22Rv1 (cell line): Measurements from ENCODE around the gene EXOG.

Experiments
- H3K27ac ChIP-seq: fragments of 450-650 bp; 2 replicates; pipeline ENCODE4 v1.5.1; 2017
- ZFX ChIP-seq: fragments of 450-650 bp; IDR thresholded peaks from 2 replicates; pipeline ENCODE4 v1.6.1; 2017; ENCODE audit warnings: antibody characterized with exemption, borderline replicate concordance
- TF ChIP-seq, protein P1 (sequence below): fragments of 450-650 bp; IDR thresholded peaks from 2 replicates; pipeline ENCODE4 v1.5.1; 2017; ENCODE audit warnings: mild to moderate bottlenecking

EXOG gene

DNA sequence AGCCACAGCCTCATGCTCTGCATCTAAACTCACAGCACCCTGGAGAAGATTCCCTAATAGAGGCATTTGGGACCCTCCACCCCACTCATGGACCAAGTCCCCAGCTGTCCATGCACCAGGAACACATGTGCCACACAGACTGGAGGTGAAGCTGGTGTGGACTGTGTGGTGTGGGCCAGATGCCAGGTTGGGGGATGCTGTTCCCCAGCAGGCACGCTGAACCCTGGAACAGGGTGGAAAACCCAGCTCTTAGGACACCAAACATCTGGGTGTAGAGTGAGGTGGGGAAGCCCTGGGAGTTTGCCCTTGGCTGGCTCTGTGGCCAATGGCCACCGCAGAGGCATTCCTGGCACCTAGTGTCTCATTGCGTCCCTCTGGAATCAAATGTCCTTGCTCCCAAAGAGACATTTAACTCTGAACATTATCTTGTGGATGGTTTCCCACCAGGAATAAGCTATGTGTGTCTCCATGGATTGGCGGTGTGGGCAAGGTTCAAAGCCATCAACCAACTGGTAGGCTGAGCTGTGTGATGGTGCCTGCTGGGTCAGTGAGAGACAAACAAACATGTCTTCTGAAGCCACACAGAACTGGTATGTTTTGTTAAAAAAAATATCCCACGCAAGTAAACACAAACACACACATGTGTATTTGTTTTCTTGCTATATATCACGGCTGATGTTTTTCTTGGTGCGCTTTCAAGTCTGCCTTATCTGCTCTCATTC lies 65.0 kb downstream of the EXOG start:
- TF ChIP-seq ZFX = no peak
- TF ChIP-seq, protein P1, sequence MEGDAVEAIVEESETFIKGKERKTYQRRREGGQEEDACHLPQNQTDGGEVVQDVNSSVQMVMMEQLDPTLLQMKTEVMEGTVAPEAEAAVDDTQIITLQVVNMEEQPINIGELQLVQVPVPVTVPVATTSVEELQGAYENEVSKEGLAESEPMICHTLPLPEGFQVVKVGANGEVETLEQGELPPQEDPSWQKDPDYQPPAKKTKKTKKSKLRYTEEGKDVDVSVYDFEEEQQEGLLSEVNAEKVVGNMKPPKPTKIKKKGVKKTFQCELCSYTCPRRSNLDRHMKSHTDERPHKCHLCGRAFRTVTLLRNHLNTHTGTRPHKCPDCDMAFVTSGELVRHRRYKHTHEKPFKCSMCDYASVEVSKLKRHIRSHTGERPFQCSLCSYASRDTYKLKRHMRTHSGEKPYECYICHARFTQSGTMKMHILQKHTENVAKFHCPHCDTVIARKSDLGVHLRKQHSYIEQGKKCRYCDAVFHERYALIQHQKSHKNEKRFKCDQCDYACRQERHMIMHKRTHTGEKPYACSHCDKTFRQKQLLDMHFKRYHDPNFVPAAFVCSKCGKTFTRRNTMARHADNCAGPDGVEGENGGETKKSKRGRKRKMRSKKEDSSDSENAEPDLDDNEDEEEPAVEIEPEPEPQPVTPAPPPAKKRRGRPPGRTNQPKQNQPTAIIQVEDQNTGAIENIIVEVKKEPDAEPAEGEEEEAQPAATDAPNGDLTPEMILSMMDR = no peak
- H3K27ac ChIP-seq = no peak overlapping the region

GRCh38 chr3:38561746-38562466 lies 65.8 kb downstream of the EXOG start:
- no peak overlapping the region for H3K27ac ChIP-seq
- TF ChIP-seq ZFX = no peak

- H3K27ac ChIP-seq = no peak overlapping the region
Observed at GRCh38 chr3:38562467-38562925, 66.4 kb downstream of the EXOG start.

DNA sequence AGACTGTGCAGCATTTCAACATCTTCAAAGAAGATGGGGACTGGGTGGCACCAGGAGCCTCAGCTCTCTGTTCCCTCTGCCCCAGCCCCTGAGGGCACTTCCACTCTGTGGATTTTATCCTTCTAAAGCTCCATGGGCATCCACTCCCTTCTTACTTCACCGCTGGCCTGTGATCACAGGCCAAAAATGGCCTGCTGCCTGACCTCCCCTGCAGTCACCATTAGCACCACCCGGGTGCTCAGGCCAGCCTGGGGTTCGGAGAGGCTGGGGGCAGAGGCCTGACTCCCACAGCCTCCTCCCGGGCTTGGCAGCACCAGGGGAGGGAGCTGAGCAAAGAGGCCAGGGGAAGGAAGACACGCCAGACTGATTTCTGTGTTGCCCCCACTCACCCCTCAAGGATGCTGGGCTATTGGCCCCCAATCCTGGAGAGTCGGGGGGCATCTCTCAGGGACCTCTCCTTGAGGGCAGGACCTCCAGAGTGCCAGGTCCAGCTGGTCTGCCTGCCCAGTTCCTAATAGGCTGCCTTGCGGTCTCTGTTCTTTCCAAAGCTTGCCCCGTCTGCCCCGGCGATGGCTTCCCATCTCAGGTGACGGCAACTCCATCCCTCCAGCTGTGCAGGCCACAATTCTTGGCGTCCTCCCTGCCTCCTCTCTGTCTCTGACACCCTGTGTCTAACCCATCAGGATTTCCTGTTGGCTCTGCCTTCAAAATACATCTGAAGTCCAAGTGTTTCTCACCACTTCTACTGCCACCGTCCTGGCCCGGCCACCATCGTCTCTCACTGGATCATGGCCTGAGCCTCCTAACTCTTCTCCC lies 67.1 kb downstream of the EXOG start:
- no peak for TF ChIP-seq ZFX
- TF ChIP-seq, protein P1 = no peak
- no peak overlapping the region for H3K27ac ChIP-seq

More at GRCh38 chr3:38562467-38562925, 66.4 kb downstream of the EXOG start:
- TF ChIP-seq ZFX = no peak
- TF ChIP-seq, protein P1 = no peak

DNA sequence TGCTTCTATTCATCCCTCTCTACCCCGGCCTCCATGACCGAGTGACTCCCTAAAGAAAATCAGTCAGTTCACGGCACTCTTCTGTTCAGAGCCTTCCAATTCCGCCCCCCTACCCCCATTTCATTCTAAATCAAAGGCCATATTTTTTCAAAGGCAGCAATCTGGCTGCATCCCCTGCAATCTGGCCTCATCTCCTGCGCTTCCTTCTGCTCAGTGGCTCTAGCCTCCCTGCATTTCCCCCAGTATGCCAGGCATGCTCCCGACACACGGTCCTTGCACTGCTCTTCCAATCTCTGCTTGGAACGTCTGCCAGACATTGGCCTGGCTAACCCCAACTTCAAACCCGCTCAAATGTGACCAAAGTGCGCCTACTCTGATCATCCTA lies 67.7 kb downstream of the EXOG start:
- TF ChIP-seq, protein P1 = no peak
- TF ChIP-seq ZFX = no peak
- no peak overlapping the region for H3K27ac ChIP-seq

GRCh38 chr3:38564631-38565338 lies 68.6 kb downstream of the EXOG start:
- TF ChIP-seq, protein P1 = no peak
- no peak for TF ChIP-seq ZFX
- H3K27ac ChIP-seq = no peak overlapping the region
